ENCODE data around the gene TAX1BP3. TPM values are rescaled to one million over a fixed set of nuclear protein-coding genes. Genes with fewer than 3 reads are reported as not detected.

Gene TAX1BP3
- total and polyA plus RNA-seq, 2 experiments from 2014 or later = 98.7 to 134 TPM

- TF ChIP-seq, protein P1, sequence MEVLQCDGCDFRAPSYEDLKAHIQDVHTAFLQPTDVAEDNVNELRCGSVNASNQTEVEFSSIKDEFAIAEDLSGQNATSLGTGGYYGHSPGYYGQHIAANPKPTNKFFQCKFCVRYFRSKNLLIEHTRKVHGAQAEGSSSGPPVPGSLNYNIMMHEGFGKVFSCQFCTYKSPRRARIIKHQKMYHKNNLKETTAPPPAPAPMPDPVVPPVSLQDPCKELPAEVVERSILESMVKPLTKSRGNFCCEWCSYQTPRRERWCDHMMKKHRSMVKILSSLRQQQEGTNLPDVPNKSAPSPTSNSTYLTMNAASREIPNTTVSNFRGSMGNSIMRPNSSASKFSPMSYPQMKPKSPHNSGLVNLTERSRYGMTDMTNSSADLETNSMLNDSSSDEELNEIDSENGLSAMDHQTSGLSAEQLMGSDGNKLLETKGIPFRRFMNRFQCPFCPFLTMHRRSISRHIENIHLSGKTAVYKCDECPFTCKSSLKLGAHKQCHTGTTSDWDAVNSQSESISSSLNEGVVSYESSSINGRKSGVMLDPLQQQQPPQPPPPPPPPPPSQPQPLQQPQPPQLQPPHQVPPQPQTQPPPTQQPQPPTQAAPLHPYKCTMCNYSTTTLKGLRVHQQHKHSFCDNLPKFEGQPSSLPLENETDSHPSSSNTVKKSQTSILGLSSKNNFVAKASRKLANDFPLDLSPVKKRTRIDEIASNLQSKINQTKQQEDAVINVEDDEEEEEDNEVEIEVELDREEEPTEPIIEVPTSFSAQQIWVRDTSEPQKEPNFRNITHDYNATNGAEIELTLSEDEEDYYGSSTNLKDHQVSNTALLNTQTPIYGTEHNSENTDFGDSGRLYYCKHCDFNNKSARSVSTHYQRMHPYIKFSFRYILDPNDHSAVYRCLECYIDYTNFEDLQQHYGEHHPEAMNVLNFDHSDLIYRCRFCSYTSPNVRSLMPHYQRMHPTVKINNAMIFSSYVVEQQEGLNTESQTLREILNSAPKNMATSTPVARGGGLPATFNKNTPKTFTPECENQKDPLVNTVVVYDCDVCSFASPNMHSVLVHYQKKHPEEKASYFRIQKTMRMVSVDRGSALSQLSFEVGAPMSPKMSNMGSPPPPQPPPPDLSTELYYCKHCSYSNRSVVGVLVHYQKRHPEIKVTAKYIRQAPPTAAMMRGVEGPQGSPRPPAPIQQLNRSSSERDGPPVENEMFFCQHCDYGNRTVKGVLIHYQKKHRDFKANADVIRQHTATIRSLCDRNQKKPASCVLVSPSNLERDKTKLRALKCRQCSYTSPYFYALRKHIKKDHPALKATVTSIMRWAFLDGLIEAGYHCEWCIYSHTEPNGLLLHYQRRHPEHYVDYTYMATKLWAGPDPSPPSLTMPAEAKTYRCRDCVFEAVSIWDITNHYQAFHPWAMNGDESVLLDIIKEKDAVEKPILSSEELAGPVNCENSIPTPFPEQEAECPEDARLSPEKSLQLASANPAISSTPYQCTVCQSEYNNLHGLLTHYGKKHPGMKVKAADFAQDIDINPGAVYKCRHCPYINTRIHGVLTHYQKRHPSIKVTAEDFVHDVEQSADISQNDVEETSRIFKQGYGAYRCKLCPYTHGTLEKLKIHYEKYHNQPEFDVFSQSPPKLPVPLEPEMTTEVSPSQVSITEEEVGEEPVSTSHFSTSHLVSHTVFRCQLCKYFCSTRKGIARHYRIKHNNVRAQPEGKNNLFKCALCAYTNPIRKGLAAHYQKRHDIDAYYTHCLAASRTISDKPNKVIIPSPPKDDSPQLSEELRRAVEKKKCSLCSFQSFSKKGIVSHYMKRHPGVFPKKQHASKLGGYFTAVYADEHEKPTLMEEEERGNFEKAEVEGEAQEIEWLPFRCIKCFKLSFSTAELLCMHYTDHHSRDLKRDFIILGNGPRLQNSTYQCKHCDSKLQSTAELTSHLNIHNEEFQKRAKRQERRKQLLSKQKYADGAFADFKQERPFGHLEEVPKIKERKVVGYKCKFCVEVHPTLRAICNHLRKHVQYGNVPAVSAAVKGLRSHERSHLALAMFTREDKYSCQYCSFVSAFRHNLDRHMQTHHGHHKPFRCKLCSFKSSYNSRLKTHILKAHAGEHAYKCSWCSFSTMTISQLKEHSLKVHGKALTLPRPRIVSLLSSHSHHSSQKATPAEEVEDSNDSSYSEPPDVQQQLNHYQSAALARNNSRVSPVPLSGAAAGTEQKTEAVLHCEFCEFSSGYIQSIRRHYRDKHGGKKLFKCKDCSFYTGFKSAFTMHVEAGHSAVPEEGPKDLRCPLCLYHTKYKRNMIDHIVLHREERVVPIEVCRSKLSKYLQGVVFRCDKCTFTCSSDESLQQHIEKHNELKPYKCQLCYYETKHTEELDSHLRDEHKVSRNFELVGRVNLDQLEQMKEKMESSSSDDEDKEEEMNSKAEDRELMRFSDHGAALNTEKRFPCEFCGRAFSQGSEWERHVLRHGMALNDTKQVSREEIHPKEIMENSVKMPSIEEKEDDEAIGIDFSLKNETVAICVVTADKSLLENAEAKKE (CRISPR knock-in tag; IDR thresholded peaks at IDR 0.05) = no peak
- TF ChIP-seq REST (IDR thresholded peaks at IDR 0.05; ENCODE audit: unreplicated experiment) = no peak
Measured at GRCh38 chr17:3626831-3627768, 41.3 kb downstream of the TAX1BP3 start (continued).

Data from GM23338 (cell line).